Cardiac muscle cell (in vitro differentiated cells and primary cell): ENCODE measurements around the gene ABHD5. TPM values are rescaled to one million over a fixed set of nuclear protein-coding genes. Genes with fewer than 3 reads are reported as not detected.

Experiments used
- DNase-seq, 2 donors: peaks; one replicate each; pipeline versions ENCODE4 v3.0.0 to v3.0.0-alpha.2; 2010 to 2017; ENCODE audit warnings: low read depth in 1 of 2, low spot score in 1 of 2
- H3K27ac ChIP-seq: fragments of 200-600 bp; sonication (generic); 2 replicates; pipeline ENCODE4 v1.5.1; 2016
- H3K27me3 ChIP-seq: fragments of 200-600 bp; sonication (generic); 2 replicates; pipeline ENCODE4 v1.6.0; 2016; ENCODE audit warnings: control low read depth
- H3K36me3 ChIP-seq: fragments of 200-600 bp; sonication (generic); 2 replicates; pipeline ENCODE4 v1.5.1; 2016; ENCODE audit warnings: control low read depth
- H3K4me1 ChIP-seq: fragments of 200-600 bp; sonication (generic); 2 replicates; pipeline ENCODE4 v1.8.1; 2017; ENCODE audit warnings: low read depth, mild to moderate bottlenecking, mixed run types
- H3K4me3 ChIP-seq: fragments of 200-600 bp; sonication (generic); 2 replicates; pipeline ENCODE4 v1.5.1; 2016; ENCODE audit warnings: mild to moderate bottlenecking
- H3K9me3 ChIP-seq: fragments of 200-600 bp; sonication (generic); 2 replicates; pipeline ENCODE4 v1.5.1; 2017; ENCODE audit warnings: low read depth, mild to moderate bottlenecking, control low read depth
- CTCF ChIP-seq: IDR thresholded peaks from 2 replicates; pipeline ENCODE4 v1.5.1; 2012; ENCODE audit warnings: low read depth, mild to moderate bottlenecking, low read length
- polyA plus RNA-seq: library from polyadenylated mRNA; unstranded; fragments of >200 nt; fragmentation: Nextera tagmentation; extraction: Ambion mirVana; gene quantifications from 2 replicates; pipeline ENCODE4 v1.2.1, GENCODE V29; 2016
- total RNA-seq: library from RNA; depleted of rRNA; stranded (reverse); fragments of >200 nt; gene quantifications from 2 replicates; pipeline ENCODE4 v1.2.3, GENCODE V29; 2016

The ABHD5 gene
- total and polyA plus RNA-seq, 2 experiments from 2014 or later, result 4.3 to 12.4 TPM

- Histone ChIP-seq H3K9me3 (no peaks in the 10 kb centered on the region), H3K27me3 (no peaks in the 10 kb centered on the region), H3K36me3 (no peaks in the 10 kb centered on the region), H3K4me3 (no peak overlapping the region), H3K27ac (no peak overlapping the region), H3K4me1 (no peaks in the 10 kb centered on the region)
- peak in 1 of 2 donors; percentile 59 for DNase-seq
- no peak for TF ChIP-seq CTCF
These were observed 46.1 kb downstream of the ABHD5 start for GRCh38 chr3:43736558-43737440.

- Histone ChIP-seq H3K4me3 (no peak overlapping the region), H3K36me3 (no peaks in the 10 kb centered on the region), H3K9me3 (no peaks in the 10 kb centered on the region), H3K27ac (no peak overlapping the region), H3K27me3 (no peaks in the 10 kb centered on the region), H3K4me1 (no peaks in the 10 kb centered on the region)
- no peak for DNase-seq
- no peak for TF ChIP-seq CTCF
These were observed 47.6 kb downstream of the ABHD5 start for GRCh38 chr3:43738305-43738704.

GRCh38 chr3:43742920-43743319 is 52.2 kb downstream of the ABHD5 start:
- TF ChIP-seq CTCF, result peak; percentile 6
- Histone ChIP-seq H3K4me1 (no peaks in the 10 kb centered on the region), H3K36me3 (no peaks in the 10 kb centered on the region), H3K27me3 (no peaks in the 10 kb centered on the region), H3K27ac (no peak overlapping the region), H3K4me3 (no peak overlapping the region), H3K9me3 (no peaks in the 10 kb centered on the region)
- DNase-seq, result peak in 1 of 2 donors; percentile 59

GRCh38 chr3:43747641-43748040 is 56.9 kb downstream of the ABHD5 start:
- no peak for TF ChIP-seq CTCF
- Histone ChIP-seq H3K4me1 (no peaks in the 10 kb centered on the region), H3K4me3 (no peak overlapping the region), H3K9me3 (no peaks in the 10 kb centered on the region), H3K27me3 (no peaks in the 10 kb centered on the region), H3K27ac (no peak overlapping the region), H3K36me3 (no peaks in the 10 kb centered on the region)
- no peak for DNase-seq

- no peak for TF ChIP-seq CTCF
- no peak for DNase-seq
- Histone ChIP-seq H3K4me3 (no peak overlapping the region), H3K27me3 (no peaks in the 10 kb centered on the region), H3K4me1 (no peaks in the 10 kb centered on the region), H3K9me3 (no peaks in the 10 kb centered on the region), H3K36me3 (no peaks in the 10 kb centered on the region), H3K27ac (no peak overlapping the region)
These were observed 57.4 kb downstream of the ABHD5 start for GRCh38 chr3:43748179-43748578.
